Measurements from ENCODE around the gene TEAD1.

GRCh38 chr11:12787847-12788246 is 113.6 kb downstream of the TEAD1 start:
- TF ChIP-seq EP300 (IDR thresholded peaks at IDR 0.05; ENCODE audit: low read depth) = no peak
- TF ChIP-seq, protein P1, sequence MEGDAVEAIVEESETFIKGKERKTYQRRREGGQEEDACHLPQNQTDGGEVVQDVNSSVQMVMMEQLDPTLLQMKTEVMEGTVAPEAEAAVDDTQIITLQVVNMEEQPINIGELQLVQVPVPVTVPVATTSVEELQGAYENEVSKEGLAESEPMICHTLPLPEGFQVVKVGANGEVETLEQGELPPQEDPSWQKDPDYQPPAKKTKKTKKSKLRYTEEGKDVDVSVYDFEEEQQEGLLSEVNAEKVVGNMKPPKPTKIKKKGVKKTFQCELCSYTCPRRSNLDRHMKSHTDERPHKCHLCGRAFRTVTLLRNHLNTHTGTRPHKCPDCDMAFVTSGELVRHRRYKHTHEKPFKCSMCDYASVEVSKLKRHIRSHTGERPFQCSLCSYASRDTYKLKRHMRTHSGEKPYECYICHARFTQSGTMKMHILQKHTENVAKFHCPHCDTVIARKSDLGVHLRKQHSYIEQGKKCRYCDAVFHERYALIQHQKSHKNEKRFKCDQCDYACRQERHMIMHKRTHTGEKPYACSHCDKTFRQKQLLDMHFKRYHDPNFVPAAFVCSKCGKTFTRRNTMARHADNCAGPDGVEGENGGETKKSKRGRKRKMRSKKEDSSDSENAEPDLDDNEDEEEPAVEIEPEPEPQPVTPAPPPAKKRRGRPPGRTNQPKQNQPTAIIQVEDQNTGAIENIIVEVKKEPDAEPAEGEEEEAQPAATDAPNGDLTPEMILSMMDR (IDR thresholded peaks at IDR 0.05) = no peak
- TF ChIP-seq POLR2A (IDR thresholded peaks at IDR 0.05) = no peak
